IMR-90 (cell line): Measurements from ENCODE around the gene VPS13A. TPM values are rescaled to one million over a fixed set of nuclear protein-coding genes. Genes with fewer than 3 reads are reported as not detected.

ENCODE experiments used
- ATAC-seq: fragments of 200-7000 bp; cut with Tn5 transposase; 2 replicates; pipeline ENCODE4 v1.9.1; 2020; ENCODE audit warnings: low read depth, mild to moderate bottlenecking, moderate library complexity
- BruUV-seq: library from RNA; stranded (reverse); fragments of 400-500 nt; replicated peaks from 2 replicates; lab custom pipeline; 2021; lab: Mats Ljungman, UMichigan
- CTCF ChIA-PET: fragments of 300-600 bp; formaldehyde crosslinking; extraction: SDS; loops from one replicate; lab custom pipeline; 2021; ENCODE audit warnings: antibody characterized with exemption; lab: Yijun Ruan, JAX
- POLR2A ChIA-PET: fragments of 300-600 bp; sonication (Branson Sonifier 250); formaldehyde crosslinking; loops from one replicate; lab custom pipeline; 2022; ENCODE audit warnings: antibody characterized with exemption; ENCODE audit not compliant: unreplicated experiment; lab: Charles Lee
- DNase-seq: peaks from one replicate; pipeline ENCODE4 v3.0.0; 2013
- H2AFZ ChIP-seq: replicated peaks from 2 replicates; pipeline ENCODE3; 2013; ENCODE audit warnings: low read length, mild to moderate bottlenecking; ENCODE audit not compliant: poor library complexity
- H2AK5ac ChIP-seq: 2 replicates; pipeline ENCODE4 v1.6.1; 2013; ENCODE audit warnings: low read depth, low read length, inconsistent platforms
- H2AK9ac ChIP-seq: replicated peaks from 2 replicates; pipeline ENCODE3; 2013; ENCODE audit warnings: mild to moderate bottlenecking, low read depth, low read length, moderate library complexity; ENCODE audit not compliant: poor library complexity
- H2BK120ac ChIP-seq: 2 replicates; pipeline ENCODE4 v1.6.1; 2013; ENCODE audit warnings: low read depth, low read length, inconsistent platforms
- H2BK15ac ChIP-seq: 3 replicates; pipeline ENCODE4 v1.6.1; 2013; ENCODE audit warnings: low read depth, low read length, inconsistent platforms
- H2BK20ac ChIP-seq: 2 replicates; pipeline ENCODE4 v1.6.1; 2013; ENCODE audit warnings: low read depth, mild to moderate bottlenecking, inconsistent platforms, low read length, moderate library complexity
- H2BK5ac ChIP-seq: 2 replicates; pipeline ENCODE4 v1.6.1; 2013; ENCODE audit warnings: mild to moderate bottlenecking, low read depth, low read length, inconsistent platforms; ENCODE audit not compliant: poor library complexity, severe bottlenecking
- H3K14ac ChIP-seq: replicated peaks from 2 replicates; pipeline ENCODE4 v1.6.1; 2013; ENCODE audit warnings: low read depth, low read length, inconsistent platforms
- H3K18ac ChIP-seq: 2 replicates; pipeline ENCODE4 v1.6.1; 2013; ENCODE audit warnings: low read depth, low read length, control low read depth
- H3K23ac ChIP-seq: 2 replicates; pipeline ENCODE4 v1.6.1; 2013; ENCODE audit warnings: low read depth, low read length, inconsistent platforms
- H3K27ac ChIP-seq: 2 replicates; pipeline ENCODE4 v1.5.1; 2013; ENCODE audit warnings: mild to moderate bottlenecking, control low read depth, low read length; ENCODE audit not compliant: insufficient read depth
- H3K27me3 ChIP-seq: 2 replicates; pipeline ENCODE4 v1.6.1; 2013; ENCODE audit warnings: low read length; ENCODE audit not compliant: control insufficient read depth, insufficient read depth
- H3K36me3 ChIP-seq: 2 replicates; pipeline ENCODE4 v1.6.1; 2013; ENCODE audit warnings: low read length, mixed read lengths; ENCODE audit not compliant: control insufficient read depth, insufficient read depth
- H3K4ac ChIP-seq: 2 replicates; pipeline ENCODE4 v1.6.1; 2013; ENCODE audit warnings: low read depth, low read length, inconsistent platforms
- H3K4me1 ChIP-seq: 2 replicates; pipeline ENCODE4 v1.6.1; 2013; ENCODE audit warnings: low read length, mixed read lengths; ENCODE audit not compliant: control insufficient read depth, insufficient read depth
- H3K4me2 ChIP-seq: 2 replicates; pipeline ENCODE4 v1.6.1; 2013; ENCODE audit warnings: low read depth, mild to moderate bottlenecking, control low read depth, low read length, moderate library complexity
- H3K4me3 ChIP-seq: 2 replicates; pipeline ENCODE4 v1.5.1; 2013; ENCODE audit warnings: low read depth, mild to moderate bottlenecking, control low read depth, low read length, moderate library complexity; ENCODE audit not compliant: insufficient read depth
- H3K56ac ChIP-seq: 2 replicates; pipeline ENCODE4 v1.6.1; 2013; ENCODE audit warnings: low read length, inconsistent platforms; ENCODE audit not compliant: insufficient read depth; ENCODE audit errors: extremely low read depth
- H3K79me1 ChIP-seq, 2 experiments: 2 replicates each; pipeline ENCODE4 v1.6.1; 2013; ENCODE audit warnings: low read length in 2 of 2, inconsistent platforms in 1 of 2, low read depth in 1 of 2
- H3K9ac ChIP-seq: 2 replicates; pipeline ENCODE4 v1.6.1; 2013; ENCODE audit warnings: low read depth, low read length, control low read depth
- H3K9me1 ChIP-seq: 2 replicates; pipeline ENCODE4 v1.6.1; 2013; ENCODE audit warnings: low read length, inconsistent platforms; ENCODE audit not compliant: insufficient read depth
- H3K9me3 ChIP-seq: 2 replicates; pipeline ENCODE4 v1.6.1; 2013; ENCODE audit warnings: low read length; ENCODE audit not compliant: control insufficient read depth, insufficient read depth
- H4K20me1 ChIP-seq: 2 replicates; pipeline ENCODE4 v1.6.1; 2013; ENCODE audit warnings: low read length, inconsistent platforms; ENCODE audit not compliant: insufficient read depth
- H4K5ac ChIP-seq: 2 replicates; pipeline ENCODE4 v1.6.1; 2013; ENCODE audit warnings: mild to moderate bottlenecking, low read depth, low read length, control low read depth
- H4K8ac ChIP-seq, 2 experiments: 2 replicates each; pipeline ENCODE4 v1.6.1; 2013; ENCODE audit warnings: low read depth in 2 of 2, low read length in 2 of 2, control low read depth in 1 of 2, inconsistent platforms in 1 of 2
- H4K91ac ChIP-seq: 2 replicates; pipeline ENCODE4 v1.6.1; 2013; ENCODE audit warnings: low read depth, low read length, inconsistent platforms; ENCODE audit not compliant: insufficient read depth
- BHLHE40 ChIP-seq: fragments of 150-350 bp; IDR thresholded peaks from 2 replicates; pipeline ENCODE4 v1.6.1; 2016; ENCODE audit warnings: mild to moderate bottlenecking, low read depth, low read length
- CEBPB ChIP-seq: IDR thresholded peaks from 2 replicates; pipeline ENCODE4 v1.6.1; 2012; ENCODE audit warnings: low read depth, low read length, improper control_type of control experiment
- CHD1 ChIP-seq: IDR thresholded peaks from 2 replicates; pipeline ENCODE4 v1.6.1; 2012; ENCODE audit warnings: low read depth, low read length, improper control_type of control experiment
- FOS ChIP-seq: fragments of 150-350 bp; IDR thresholded peaks from 2 replicates; pipeline ENCODE4 v1.6.1; 2016; ENCODE audit warnings: low read depth, low read length
- MAFK ChIP-seq: IDR thresholded peaks from 2 replicates; pipeline ENCODE4 v1.6.1; 2012; ENCODE audit warnings: low read depth, low read length, improper control_type of control experiment
- MAZ ChIP-seq: IDR thresholded peaks from 2 replicates; pipeline ENCODE4 v1.6.1; 2012; ENCODE audit warnings: low read depth, mild to moderate bottlenecking, low read length, improper control_type of control experiment, moderate library complexity, borderline replicate concordance
- MXI1 ChIP-seq: IDR thresholded peaks from 2 replicates; pipeline ENCODE4 v1.6.1; 2012; ENCODE audit warnings: low read depth, mild to moderate bottlenecking, low read length, moderate library complexity, borderline replicate concordance
- NFE2L2 ChIP-seq: fragments of 150-350 bp; IDR thresholded peaks from 2 replicates; pipeline ENCODE4 v1.6.1; 2016; ENCODE audit warnings: low read depth, mild to moderate bottlenecking, low read length
- POLR2A ChIP-seq: IDR thresholded peaks from 2 replicates; pipeline ENCODE4 v1.6.1; 2012; ENCODE audit warnings: mild to moderate bottlenecking, low read depth, low read length
- RAD21 ChIP-seq: IDR thresholded peaks from 2 replicates; pipeline ENCODE4 v1.6.1; 2012; ENCODE audit warnings: low read length, improper control_type of control experiment
- RCOR1 ChIP-seq: IDR thresholded peaks from 2 replicates; pipeline ENCODE4 v1.6.1; 2012; ENCODE audit warnings: mild to moderate bottlenecking, low read length, improper control_type of control experiment; ENCODE audit not compliant: insufficient replicate concordance
- RFX5 ChIP-seq: IDR thresholded peaks from 2 replicates; pipeline ENCODE4 v1.8.0; 2012; ENCODE audit warnings: low read depth, mild to moderate bottlenecking, low read length, moderate library complexity
- SMC3 ChIP-seq: fragments of 150-350 bp; IDR thresholded peaks from 2 replicates; pipeline ENCODE4 v1.6.1; 2016; ENCODE audit warnings: low read depth, mild to moderate bottlenecking, antibody characterized with exemption, low read length, moderate library complexity
- WGBS, 2 experiments: methylation state at CpG; one replicate each; pipeline versions ENCODE4 v1.1.5 to v1.1.7; 2013; ENCODE audit warnings: missing lambda C conversion rate in 2 of 2; ENCODE audit not compliant: insufficient read length in 1 of 2; ENCODE audit errors: extremely low coverage in 2 of 2; 5-methylcytosine and 5-hydroxymethylcytosine counted together
- dilution Hi-C: fragments of 300-500 bp; cut with HindIII; formaldehyde crosslinking; loops from one replicate; pipeline ENCODE4 v1.14.3; 2018; ENCODE audit warnings: low sequenced_read_pairs; ENCODE audit not compliant: unreplicated experiment
- in situ Hi-C: fragments of 300-500 bp; cut with MboI; formaldehyde crosslinking; loops from 3 replicates; pipeline ENCODE4 v1.14.3; 2019; ENCODE audit warnings: low sequenced_read_pairs, inconsistent platforms, mixed read lengths
- intact Hi-C: fragments of 100-400 bp; cut with micrococcal nuclease; formaldehyde crosslinking; loops from 2 replicates; pipeline ENCODE4 v1.10.0; 2022
- polyA plus RNA-seq, 3 experiments: library from polyadenylated mRNA; depleted of rRNA; stranded (reverse); fragments of >200 nt; gene quantifications; 2 replicates each; pipeline ENCODE4 v1.2.3, GENCODE V29; 2012; ENCODE audit warnings: low replicate concordance in 1 of 3
- total RNA-seq: library from RNA; depleted of rRNA; stranded (reverse); fragments of >200 nt; gene quantifications from 2 replicates; pipeline ENCODE4 v1.2.3, GENCODE V29; 2012
- TF ChIP-seq, protein P1 (sequence below): conservative IDR thresholded peaks from 2 replicates; pipeline ENCODE4 v1.5.1; 2012; ENCODE audit warnings: mild to moderate bottlenecking, low read depth, low read length, improper control_type of control experiment
- TF ChIP-seq, protein P2 (sequence below): fragments of 150-350 bp; IDR thresholded peaks from 2 replicates; pipeline ENCODE4 v1.6.1; 2017; ENCODE audit warnings: mild to moderate bottlenecking, antibody characterized with exemption, low read length, low read depth
- TF ChIP-seq, protein P3 (sequence below): fragments of 150-350 bp; IDR thresholded peaks from 2 replicates; pipeline ENCODE4 v1.6.1; 2016; ENCODE audit warnings: low read depth, mild to moderate bottlenecking, low read length, moderate library complexity, borderline replicate concordance

VPS13A gene
- total and polyA plus RNA-seq, 2 of the 4 experiments (the other 2 are of a cell fraction) = 10.4 to 26.5 TPM

DNA sequence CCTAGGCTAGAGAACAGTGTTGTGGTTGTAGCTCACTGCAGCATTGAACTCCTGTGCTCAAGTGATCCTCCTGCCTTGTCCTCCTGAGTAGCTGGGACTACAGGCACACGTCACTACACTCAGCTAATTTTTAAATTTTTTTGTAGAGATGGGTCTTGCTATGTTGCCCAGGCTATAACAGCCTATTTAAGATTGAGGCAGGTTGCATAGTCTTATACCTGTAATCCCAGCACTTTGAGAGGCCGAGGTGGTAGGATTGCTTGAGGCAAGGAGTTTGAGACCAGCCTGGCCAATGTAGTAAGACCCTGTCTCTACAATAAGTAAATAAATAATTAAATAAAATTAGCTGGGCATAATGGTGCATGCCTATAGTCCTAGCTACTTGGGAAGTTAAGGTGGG lies 79.9 kb downstream of the VPS13A start:
- no peak for DNase-seq
- no peaks in the 10 kb centered on the region for H3K4me1 ChIP-seq
- no peak for TF ChIP-seq NFE2L2
- TF ChIP-seq MAFK = no peak
- TF ChIP-seq, protein P1, sequence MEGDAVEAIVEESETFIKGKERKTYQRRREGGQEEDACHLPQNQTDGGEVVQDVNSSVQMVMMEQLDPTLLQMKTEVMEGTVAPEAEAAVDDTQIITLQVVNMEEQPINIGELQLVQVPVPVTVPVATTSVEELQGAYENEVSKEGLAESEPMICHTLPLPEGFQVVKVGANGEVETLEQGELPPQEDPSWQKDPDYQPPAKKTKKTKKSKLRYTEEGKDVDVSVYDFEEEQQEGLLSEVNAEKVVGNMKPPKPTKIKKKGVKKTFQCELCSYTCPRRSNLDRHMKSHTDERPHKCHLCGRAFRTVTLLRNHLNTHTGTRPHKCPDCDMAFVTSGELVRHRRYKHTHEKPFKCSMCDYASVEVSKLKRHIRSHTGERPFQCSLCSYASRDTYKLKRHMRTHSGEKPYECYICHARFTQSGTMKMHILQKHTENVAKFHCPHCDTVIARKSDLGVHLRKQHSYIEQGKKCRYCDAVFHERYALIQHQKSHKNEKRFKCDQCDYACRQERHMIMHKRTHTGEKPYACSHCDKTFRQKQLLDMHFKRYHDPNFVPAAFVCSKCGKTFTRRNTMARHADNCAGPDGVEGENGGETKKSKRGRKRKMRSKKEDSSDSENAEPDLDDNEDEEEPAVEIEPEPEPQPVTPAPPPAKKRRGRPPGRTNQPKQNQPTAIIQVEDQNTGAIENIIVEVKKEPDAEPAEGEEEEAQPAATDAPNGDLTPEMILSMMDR = no peak
- no peak for TF ChIP-seq RCOR1
- TF ChIP-seq SMC3 = no peak
- TF ChIP-seq MXI1 = no peak
- no peak for TF ChIP-seq FOS
- no peak for TF ChIP-seq RFX5
- no peak for TF ChIP-seq CHD1
- no peak for TF ChIP-seq BHLHE40
- no peak for TF ChIP-seq POLR2A
- TF ChIP-seq, protein P2, sequence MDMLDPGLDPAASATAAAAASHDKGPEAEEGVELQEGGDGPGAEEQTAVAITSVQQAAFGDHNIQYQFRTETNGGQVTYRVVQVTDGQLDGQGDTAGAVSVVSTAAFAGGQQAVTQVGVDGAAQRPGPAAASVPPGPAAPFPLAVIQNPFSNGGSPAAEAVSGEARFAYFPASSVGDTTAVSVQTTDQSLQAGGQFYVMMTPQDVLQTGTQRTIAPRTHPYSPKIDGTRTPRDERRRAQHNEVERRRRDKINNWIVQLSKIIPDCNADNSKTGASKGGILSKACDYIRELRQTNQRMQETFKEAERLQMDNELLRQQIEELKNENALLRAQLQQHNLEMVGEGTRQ = no peak
- TF ChIP-seq CEBPB = no peak
- TF ChIP-seq, protein P3, sequence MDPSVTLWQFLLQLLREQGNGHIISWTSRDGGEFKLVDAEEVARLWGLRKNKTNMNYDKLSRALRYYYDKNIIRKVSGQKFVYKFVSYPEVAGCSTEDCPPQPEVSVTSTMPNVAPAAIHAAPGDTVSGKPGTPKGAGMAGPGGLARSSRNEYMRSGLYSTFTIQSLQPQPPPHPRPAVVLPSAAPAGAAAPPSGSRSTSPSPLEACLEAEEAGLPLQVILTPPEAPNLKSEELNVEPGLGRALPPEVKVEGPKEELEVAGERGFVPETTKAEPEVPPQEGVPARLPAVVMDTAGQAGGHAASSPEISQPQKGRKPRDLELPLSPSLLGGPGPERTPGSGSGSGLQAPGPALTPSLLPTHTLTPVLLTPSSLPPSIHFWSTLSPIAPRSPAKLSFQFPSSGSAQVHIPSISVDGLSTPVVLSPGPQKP = no peak
- no peak for TF ChIP-seq MAZ
- TF ChIP-seq RAD21 = no peak
- no peak for ATAC-seq
- no peaks in the 10 kb centered on the region for H3K27me3 ChIP-seq
- no peaks in the 10 kb centered on the region for H3K9me3 ChIP-seq
- no peaks in the 10 kb centered on the region for H4K20me1 ChIP-seq
- H3K18ac ChIP-seq = no peak overlapping the region
- H3K9me1 ChIP-seq = no peaks in the 10 kb centered on the region; the same call in none of the 2 replicates
- no peak overlapping the region for H4K91ac ChIP-seq
- peaks cover 2% of the 10 kb centered on the region for H3K36me3 ChIP-seq
- no peak overlapping the region for H2AK9ac ChIP-seq
- no peak overlapping the region for H3K4me3 ChIP-seq
- BruUV-seq = no TSS peak
- H3K27ac ChIP-seq = no peak overlapping the region
- no peak overlapping the region for H3K4ac ChIP-seq
- no peak overlapping the region for H2BK20ac ChIP-seq
- no peak overlapping the region for H2BK120ac ChIP-seq
- no peak overlapping the region for H3K9ac ChIP-seq
- ChIA-PET POLR2A (no interaction called here), CTCF (no interaction called here)
- in situ Hi-C loops (no loop called here), intact Hi-C loops (no loop called here), dilution Hi-C loops (no loop called here)
- H3K79me1 ChIP-seq = no peaks in the 10 kb centered on the region; a peak in 1 of 4 replicates
- no peak overlapping the region for H3K4me2 ChIP-seq
- H3K56ac ChIP-seq = no peak overlapping the region
- H2BK15ac ChIP-seq = no peak overlapping the region
- H4K8ac ChIP-seq = no peak overlapping the region
- no peak overlapping the region for H4K5ac ChIP-seq
- no CpG with 5 or more reads among the region's 2 CpGs for WGBS, 2 experiments
- H3K23ac ChIP-seq = no peak overlapping the region
- H2AFZ ChIP-seq = no peak overlapping the region
- H2AK5ac ChIP-seq = no peak overlapping the region
- no peak overlapping the region for H3K14ac ChIP-seq
- H2BK5ac ChIP-seq = no peak overlapping the region
